GF-D8 (cell line): ENCODE data around the gene ZNF423.

Experiments
- DNase-seq: peaks from one replicate; lab custom pipeline; 2025; lab: John Stamatoyannopoulos, UW

Gene ZNF423

DNA sequence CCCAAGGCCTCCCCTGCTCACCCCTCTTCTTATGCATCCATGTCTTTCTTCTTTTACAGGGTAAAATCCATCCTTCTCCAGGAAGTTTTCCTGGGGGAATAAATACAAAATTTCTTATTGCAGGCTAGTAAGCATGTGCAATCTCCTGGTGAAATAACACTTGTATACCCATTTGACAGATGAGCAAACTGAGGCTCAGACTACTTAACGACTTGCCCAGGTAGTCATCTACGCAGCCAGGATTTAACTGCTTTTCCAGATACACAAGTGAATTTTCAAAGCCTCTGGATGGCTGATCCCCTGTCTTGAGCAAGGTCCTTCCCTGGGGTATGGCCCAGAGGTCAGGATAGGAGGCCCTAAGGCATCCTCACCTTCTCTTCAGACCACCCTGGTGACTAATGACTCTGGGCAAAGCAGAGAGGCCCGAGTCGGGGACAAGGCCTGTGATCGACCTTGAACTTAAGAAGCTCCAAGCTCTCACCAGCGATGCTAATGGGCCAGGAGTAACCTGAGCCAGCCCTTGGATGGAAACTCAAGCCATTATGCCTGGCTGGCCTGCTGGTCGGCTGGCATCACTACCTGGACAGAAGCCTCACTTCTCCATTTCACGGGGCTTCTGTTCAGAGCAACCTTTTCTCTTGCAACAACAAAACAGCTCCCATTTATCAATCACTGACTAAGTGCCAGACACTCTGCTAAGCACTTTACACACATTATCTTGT is 33.1 kb downstream of the ZNF423 start:
- no peak for DNase-seq

DNA sequence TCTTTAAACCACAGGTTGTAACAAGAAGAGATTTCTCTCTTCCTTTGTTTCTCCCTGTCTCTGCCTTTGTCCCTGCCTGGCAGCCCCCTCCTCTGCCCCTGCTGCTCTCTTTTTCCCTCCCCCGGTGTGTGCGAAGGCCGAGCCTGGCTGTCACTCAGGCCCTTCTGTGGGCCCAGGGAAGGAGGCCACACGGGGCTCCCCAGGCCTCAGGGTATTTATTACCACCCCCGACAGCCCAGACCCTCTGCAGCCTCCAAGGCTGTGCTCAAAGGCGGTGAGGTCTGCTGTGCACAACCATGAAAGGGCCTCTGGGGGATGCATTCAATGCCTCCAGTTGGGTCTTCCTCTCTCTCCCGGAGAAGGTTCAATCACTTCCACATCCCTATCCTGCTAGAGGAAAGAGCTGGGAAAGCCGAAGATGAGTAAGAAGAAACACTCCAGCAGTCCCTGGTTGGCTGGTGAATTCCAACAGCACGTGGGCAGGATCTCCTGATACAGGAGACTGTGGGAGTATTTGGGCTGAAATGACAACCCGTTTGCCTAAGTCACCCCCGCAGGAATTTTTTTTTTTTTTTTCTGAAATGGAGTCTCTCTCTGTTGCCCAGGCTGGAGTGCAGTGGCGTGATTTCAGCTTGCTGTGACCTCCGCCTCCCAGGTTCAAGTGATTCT is 34.2 kb downstream of the ZNF423 start:
- no peak for DNase-seq

DNA sequence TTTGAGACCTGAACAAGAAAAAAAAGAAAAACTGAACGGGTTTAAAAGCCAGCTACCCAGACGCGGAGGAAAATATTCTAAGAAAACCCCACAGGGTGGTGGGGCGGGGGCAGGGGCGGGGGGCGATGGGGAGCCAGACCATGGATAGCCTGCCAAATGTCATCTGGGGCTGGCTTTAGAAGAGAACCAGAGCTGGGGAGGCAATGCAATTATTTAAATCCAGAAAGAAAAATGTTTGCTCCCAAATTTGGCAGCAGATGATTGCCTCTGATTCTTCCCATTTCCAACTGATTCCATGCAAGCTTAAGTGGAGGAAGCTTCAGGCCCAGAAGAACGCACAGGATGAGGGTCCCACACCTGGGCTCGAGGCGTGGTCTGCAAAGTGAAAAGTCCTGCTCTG is 34.8 kb downstream of the ZNF423 start:
- DNase-seq: no peak

DNA sequence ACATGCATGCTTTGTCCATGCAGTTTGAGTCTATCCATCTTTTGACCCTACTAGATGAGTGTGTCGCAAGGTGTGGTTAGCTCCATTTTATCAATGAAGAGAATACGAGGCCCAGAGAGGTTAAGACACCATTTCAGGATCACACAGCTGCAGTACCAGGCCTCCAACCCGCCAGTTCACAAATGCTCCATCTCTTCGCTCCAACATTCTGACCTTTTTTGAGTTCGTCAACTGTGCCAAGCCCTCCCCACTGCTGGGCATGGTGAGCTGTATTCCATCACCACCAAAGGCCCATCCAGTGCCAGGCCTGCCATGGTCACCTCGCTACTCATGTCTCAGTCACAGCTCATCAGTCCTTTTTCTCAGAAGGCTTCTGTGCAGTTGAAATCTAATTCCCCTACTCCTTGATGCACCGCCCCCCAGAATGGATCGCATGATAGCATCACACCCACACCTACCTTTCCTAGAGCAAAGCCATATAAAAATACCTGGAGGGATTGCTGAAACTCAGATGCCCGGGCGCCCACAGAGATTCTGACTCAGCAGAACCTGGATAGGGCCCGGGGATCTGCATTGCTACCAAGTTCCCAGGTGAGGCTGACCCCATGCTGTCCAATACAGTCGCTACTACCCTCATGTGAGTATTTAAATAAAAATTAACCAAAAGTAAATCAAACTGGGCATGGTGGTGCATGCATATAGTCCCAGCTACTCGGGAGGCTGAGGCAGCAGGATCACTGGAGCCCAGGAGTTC is 38.0 kb downstream of the ZNF423 start:
- no peak for DNase-seq

DNA sequence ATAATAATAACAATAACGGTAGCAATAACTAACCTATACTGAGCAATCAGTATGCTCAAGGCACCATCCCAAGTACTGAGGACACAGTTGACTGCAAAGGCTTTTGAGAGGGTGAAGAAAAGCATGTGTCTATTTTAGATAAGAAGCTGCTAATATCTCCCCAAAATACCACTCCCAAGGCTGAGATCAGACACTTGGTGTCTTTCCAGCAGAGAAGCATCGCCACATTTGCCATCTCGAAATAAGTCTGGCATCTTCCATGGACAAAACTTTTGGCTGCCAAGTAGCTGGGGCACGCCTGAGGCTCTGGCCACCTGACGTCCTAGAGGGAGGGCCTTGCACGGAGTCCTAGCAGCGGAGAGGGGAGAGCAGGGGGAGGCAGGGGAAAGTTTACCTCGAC is 39.0 kb downstream of the ZNF423 start:
- DNase-seq: no peak

DNA sequence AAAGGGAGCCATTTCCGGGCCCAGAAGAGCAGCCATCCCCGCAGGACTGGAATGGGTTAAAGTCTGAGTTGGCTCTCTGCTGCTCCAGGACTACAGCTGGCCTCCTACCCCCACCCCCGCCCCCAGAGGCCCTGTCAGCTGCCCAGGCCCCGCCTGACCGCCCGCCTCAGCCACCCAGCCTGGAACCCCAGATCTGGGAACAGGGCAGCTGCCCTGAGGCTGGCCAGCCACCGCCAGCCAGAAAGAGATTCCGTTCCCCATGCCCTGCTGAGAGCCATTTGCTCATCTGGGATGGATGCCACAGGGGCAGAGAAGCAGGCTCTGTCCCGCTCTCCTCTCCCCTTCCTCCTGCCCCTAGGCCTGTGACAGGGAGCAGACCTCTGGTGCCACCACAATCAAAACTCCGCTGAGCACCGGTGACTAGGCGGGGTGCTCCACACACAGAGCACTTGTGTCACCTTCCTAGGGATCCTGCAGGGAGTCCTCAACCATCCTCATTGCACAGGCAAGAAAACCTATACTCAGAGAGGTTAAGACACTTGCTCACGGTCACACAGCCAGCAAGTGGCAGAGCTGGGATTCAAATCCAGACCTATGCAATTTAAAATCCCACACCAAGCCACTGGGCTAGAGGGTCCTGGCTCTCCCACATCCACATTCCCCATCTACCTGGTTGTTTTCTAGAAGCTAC is 44.1 kb downstream of the ZNF423 start:
- DNase-seq: no peak

DNA sequence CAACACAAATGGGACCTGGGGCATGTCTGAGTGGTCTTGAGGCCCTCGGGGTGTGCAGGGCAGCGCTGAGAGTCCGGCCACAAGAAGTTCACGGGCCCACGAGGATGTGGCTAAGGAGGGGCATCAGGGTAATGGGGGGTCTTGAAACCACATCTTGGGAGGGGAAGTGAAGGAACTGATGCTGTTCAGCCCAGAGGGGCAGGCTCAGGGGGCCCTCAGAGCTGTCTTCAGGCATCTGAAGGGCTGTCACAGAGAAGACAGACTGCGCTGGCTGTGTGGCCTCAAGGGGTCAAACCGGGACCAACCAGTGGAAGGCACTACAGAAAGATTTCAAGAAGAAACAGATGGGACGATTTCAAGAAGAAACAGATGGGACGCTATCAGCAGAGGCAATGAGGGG is 45.1 kb downstream of the ZNF423 start:
- no peak for DNase-seq

DNA sequence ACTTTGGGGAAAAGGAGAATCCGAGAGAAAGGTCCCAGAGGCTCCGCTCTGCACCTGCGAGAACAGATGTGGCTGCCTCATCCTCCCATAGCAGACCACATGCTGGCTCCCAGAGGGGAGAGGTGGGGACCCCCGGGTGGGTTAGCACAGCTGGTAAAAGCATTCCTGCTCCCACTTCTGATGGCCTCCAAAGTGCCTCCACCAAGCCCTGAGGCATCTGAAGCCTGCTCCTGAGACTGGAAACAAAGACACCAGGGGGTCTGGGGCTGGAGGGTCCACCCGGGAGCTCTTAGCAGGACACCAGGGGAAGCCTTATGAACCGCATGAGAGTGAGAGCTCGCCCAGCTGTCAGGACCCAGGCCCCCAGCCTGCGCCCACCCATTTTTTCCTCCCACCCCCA is 46.4 kb downstream of the ZNF423 start:
- no peak for DNase-seq

DNA sequence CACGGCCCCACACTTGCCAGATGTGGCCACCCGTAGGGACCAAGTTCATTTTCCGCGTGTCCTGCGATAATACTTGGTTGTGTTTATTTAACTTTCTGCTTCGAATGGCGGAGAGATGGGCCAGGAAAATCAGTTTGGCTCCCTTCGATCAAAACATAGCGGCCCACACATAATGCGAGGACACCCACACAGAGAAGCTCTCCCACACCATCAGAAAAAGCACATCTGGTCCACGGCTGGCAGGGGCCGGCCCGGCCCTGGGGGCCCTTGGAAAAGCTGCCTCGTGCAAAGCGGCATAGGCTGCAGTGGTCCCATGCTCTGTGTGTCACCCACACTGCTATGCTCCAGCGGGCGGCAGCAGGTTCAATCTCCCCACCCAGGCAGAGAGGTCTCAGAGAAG is 46.9 kb downstream of the ZNF423 start:
- DNase-seq: no peak

DNA sequence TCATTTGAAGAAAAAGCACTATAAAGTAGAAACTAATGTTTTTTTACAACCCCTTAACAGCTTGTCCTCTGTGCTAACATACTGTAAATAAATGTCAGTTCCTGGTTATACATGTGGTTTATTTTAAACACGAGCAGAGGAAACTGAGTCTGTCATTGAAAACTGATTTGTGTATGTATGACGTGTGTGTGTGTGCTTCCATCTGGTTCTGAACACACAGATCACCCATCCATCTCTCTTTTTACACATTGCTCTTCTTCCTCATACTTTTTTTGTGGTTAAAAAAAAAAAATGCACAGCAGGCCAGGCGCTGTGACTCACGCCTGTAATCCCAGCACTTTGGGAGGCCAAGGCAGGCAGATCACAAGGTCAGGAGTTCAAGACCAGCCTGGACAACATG is 49.5 kb downstream of the ZNF423 start:
- DNase-seq: no peak

DNA sequence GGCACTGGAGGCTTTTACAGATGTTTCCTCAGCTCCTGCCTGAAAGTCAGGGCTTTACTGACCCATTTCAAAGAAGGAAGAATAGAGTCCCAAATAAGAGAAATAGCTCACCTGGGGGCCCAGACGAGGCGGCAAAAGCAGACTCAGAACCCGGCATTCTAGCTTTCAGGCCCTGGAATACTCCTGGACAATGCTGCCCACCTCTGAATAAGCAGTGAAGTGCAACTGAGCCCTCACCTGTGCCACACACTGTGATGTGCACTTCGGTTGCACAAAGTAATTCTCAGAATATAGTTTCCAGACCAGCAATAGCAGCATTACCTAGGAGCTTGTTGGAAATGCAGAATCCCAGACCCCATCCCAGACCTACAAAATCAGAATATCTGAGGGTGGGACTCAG is 54.6 kb downstream of the ZNF423 start:
- no peak for DNase-seq

DNA sequence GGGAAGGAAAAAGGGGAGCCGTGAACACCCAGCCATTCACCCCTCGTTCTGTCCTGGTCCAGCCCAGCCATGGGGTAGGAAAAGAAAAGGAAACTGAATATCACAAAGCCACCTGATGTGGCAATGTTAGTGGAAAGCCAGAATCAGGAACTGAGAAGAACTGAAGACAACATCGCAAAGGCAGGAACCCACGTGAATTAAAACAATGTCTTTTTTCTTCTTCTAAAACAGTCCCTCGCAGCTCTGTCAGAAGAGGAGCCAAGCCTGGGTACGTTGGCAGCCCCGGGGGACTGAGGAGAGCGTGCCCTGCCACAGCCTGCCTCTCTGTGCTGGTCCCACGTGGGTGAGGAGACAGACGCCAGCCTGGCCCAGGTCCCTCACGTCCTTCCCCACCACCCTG is 55.0 kb downstream of the ZNF423 start:
- DNase-seq: no peak

DNA sequence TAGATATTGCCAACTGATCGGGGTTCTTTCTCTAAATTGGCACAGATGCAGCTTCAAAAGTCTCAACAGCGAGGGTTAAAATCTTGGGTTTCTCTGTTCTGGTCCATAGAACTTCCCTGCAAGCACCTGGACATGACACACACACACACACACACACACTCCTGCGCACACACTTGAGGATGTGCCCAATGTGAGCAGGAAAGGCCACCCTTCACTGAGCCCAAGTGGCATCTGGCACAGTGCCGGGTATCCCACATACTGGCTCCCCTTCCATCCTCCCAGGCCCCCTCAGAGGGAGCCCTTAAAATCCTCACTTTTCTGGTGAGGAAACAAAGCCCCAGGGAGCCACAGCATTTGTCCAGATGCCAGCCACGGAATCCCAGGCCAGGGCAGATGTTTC is 55.5 kb downstream of the ZNF423 start:
- DNase-seq: no peak

DNA sequence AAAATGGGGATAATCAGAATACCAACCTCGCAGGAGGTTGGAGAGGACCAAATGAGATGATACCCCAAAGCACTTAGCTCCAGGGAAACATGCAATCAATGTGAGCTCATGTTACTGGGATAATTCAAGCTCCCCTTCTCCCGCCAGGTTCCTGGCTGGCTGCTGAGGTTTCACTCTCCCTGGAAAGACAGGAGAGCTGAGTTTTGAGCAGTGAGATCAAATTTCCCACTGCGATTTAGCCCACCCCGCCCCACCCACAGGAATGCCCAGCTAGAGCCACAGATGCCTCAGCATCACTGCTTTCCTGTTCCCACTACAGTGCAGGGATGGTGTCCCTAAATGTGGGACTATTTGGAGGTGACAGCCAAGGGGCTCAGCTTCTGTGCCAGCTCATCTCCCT is 56.7 kb downstream of the ZNF423 start:
- DNase-seq: no peak

DNA sequence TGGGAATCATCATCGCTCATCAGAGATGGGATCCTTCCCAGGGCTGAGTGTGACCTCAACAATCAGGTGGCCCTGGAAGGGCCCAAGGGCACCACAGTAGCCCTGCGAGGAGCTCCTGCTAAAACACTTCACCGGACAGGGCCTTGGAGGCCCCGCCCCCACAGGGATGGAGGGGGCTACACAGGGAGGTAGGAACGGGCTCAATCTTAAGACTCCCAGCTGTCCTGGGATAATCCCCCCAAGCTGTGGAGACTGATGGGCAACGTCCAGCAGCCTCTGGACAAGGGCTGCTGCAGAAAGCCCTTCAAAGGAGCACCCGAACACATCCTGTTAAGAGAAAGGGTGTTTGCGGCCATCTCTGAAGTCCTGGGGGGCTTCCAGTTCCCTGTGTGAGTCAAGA is 60.4 kb downstream of the ZNF423 start:
- no peak for DNase-seq

DNA sequence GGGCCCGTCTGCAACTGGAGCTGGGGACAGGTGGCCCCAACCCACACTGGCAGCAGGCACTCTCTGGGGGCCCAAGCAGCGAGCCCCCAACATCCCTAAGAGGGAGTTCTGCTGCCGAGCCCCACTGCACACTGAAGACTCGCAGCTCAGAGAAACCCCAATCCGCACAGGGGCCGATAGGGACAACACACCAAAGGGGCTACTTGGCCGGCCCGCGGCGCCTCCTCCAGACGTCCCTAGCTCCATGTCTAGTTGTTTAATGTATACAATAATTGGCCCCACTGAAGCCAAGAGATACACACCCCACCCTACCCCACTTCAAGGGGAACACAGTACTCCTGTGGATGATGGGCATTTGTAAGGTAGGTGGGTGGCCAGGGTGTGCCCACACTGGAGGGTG is 62.7 kb downstream of the ZNF423 start:
- DNase-seq: no peak

DNA sequence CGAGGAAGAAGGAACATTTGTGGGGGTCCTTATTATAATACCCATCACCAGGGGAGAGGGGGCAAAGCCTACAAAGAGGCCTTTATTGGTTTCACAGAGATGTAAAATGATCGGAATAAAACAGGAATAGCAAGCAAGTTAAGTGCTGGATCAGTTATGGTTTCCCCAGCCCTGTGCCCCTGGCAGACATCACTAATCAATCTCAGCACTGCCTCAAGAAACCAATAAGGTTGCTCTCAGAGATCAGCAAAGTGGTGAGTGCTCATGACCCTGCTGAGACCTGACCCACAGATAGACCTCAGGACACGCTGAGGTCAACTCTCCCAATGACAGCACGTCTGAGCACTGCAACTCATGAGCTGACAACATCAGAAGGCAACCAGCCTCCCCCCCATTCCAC is 66.3 kb downstream of the ZNF423 start:
- no peak for DNase-seq

DNA sequence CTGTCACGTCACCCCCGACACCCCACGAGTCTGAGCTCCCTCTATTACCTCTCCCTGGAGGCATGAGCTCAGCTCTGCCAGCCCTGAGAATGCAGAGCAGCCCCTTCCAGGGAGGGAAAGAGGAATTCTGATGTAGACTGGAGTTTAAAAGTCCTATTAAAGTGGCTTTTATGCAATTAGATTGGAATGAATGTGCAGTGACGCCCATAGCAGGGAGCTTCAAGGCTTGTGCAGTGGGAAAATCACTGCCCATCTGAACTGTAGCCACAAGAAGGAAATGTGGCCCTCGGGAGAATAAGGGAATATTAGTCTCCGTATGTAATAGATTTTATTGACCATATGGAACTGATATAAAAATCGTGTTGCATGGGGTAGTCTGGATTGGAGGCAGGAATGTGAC is 66.9 kb downstream of the ZNF423 start:
- no peak for DNase-seq

DNA sequence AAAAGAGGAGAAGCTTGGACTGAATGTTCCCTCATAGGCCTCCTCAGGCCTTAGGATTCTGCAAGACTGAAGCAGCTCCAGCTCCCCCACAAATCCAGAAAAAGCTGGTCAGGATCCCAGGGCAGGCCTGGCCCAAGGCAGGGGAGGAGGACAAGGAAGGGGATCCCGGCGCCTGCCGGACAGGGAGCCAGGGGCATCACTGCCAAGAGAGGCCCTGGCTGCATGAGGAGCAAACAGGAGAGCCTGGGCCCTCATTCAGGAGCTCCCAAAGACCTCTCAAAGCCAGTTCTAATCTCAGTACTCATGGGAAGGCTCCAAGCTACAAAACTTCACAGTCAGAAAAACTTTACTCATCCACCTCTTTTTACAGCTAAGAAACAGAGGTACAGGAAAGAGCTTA is 67.3 kb downstream of the ZNF423 start:
- DNase-seq: no peak

DNA sequence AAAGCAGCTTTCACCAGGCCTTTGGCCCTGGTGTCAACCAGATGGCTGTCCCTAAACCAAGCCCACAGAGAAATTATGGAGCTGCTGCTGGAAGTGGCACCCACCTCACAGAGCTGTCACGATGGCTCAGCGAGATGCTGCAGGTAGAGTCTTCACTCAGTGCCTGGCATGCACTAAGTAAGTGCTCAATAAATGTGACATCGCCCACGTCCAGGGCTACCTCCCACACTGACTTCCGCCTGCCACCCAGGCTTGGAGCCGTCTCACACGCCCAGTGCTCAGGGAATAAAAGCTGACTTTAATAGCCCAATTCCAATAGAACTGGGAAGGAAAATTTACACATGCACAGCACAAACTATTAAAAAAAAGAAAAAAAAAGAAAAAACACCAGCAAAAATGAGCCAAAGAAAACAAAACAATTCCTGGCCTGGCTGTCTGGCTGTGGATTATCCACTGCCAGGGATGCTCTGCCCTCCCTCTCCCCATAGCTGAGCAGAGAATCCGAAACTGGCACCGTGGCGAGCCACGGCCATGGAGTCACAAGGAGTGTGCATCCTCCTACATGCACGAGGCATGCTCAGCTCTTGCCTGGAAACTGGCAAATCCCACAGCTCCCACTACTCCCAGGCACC is 68.9 kb downstream of the ZNF423 start:
- no peak for DNase-seq

DNA sequence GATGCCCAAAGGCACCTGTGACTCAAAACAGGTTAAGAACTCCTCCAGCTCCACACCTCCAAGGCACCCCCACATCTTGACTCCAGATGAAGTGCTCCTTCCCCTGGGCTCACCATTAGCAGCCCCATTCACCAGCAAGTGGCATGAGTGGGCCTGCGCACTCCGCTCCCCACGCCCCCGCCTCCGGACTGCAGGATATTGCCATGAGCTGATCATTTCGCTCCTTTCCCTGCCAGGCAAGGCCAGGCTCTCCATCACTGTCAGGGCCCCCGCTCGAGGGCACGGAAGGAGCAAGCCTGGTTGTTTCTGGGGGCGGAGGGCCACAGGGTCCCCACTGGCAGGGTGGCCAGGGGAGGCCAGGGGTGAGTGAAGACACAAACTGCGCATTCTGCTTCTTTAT is 69.9 kb downstream of the ZNF423 start:
- DNase-seq: no peak

DNA sequence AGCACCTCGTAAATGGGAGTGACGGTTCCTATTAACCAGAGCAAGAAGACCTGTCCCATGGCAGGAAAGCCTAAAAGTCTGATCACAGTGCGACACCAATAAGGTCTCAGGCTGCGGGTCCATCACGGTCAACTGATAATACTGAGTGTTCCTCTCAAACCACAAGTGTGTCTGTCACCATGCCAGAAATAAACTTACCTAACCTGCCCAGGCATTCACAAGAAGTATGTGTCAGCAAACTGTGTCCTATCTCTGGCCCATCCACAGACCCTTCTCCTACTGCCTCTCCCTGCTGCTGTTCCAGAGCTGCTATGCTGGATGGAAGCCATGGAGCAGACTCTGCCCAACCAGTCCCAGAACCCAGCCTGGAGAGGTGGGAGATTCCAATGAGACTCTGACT is 73.5 kb downstream of the ZNF423 start:
- DNase-seq: no peak
